Measurements from ENCODE around the gene DEF6. TPM values are rescaled to one million over a fixed set of nuclear protein-coding genes. Genes with fewer than 3 reads are reported as not detected.

The DEF6 gene
- total and polyA plus RNA-seq, 2 of the 13 experiments (the other 11 are each of a cell fraction or from before 2014, with no cell fraction given): 5.2 to 10.0 TPM

- TF ChIP-seq BHLHE40 (IDR thresholded peaks at IDR 0.05; ENCODE audit: low read length) (peak; percentile 28; the same call in 1 of the 2 replicates), SNAI1 (CRISPR knock-in tag; IDR thresholded peaks at IDR 0.05; ENCODE audit: borderline replicate concordance) (peak; percentile 80; the same call in 1 of the 2 replicates), ZNF292 (CRISPR knock-in tag; IDR thresholded peaks at IDR 0.05; ENCODE audit: borderline replicate concordance, low read depth) (peak; percentile 89), SCMH1 (CRISPR knock-in tag; IDR thresholded peaks at IDR 0.05; ENCODE audit: borderline replicate concordance) (no peak), KLF15 (CRISPR knock-in tag; IDR thresholded peaks at IDR 0.05; ENCODE audit: borderline replicate concordance) (peak; percentile 90), TEAD3 (CRISPR knock-in tag; optimal IDR thresholded peaks at IDR 0.05; ENCODE audit: borderline replicate concordance) (peak; percentile 81), ZKSCAN1 (IDR thresholded peaks at IDR 0.05; ENCODE audit: low read length) (0 out of 2 replicates have a peak, but pooled peaks have one; percentile 70), SMARCC2 (IDR thresholded peaks at IDR 0.05) (no peak), ZNF362 (CRISPR knock-in tag; IDR thresholded peaks at IDR 0.05; ENCODE audit: borderline replicate concordance) (peak; percentile 77; the same call in 1 of the 2 replicates), TMF1 (CRISPR knock-in tag; IDR thresholded peaks at IDR 0.05; ENCODE audit: low read depth) (peak; percentile 90; the same call in 1 of the 2 replicates), ZIK1 (CRISPR knock-in tag; IDR thresholded peaks at IDR 0.05; ENCODE audit: borderline replicate concordance, low read depth) (peak; percentile 71; the same call in 1 of the 2 replicates), EEA1 (CRISPR knock-in tag; IDR thresholded peaks at IDR 0.05; ENCODE audit: borderline replicate concordance) (no peak), POLR2A (IDR thresholded peaks at IDR 0.05; ENCODE audit: insufficient read depth in 1 of 2, low read depth in 2 of 2, low read length in 2 of 2) (peak; percentile 64 to 74), KDM4B (CRISPR knock-in tag; IDR thresholded peaks at IDR 0.05) (0 out of 2 replicates have a peak, but pooled peaks have one; percentile 78), MYC (CRISPR knock-in tag; IDR thresholded peaks at IDR 0.05; ENCODE audit: borderline replicate concordance) (peak; percentile 87), DNMT1 (CRISPR knock-in tag; IDR thresholded peaks at IDR 0.05) (no peak; the same call in none of the 2 replicates), ATRX (CRISPR knock-in tag; IDR thresholded peaks at IDR 0.05; ENCODE audit: borderline replicate concordance) (no peak), PHF5A (CRISPR knock-in tag; IDR thresholded peaks at IDR 0.05; ENCODE audit: low read depth, unreplicated experiment) (peak; percentile 43), KAT8 (CRISPR knock-in tag; IDR thresholded peaks at IDR 0.05) (peak; percentile 87), ZNF704 (CRISPR knock-in tag; IDR thresholded peaks at IDR 0.05; ENCODE audit: borderline replicate concordance) (0 out of 2 replicates have a peak, but pooled peaks have one; percentile 78), KMT2B (CRISPR knock-in tag; IDR thresholded peaks at IDR 0.05) (peak; percentile 52; the same call in 1 of the 2 replicates), DNMT3B (CRISPR knock-in tag; conservative IDR thresholded peaks at IDR 0.05) (peak; percentile 93; the same call in 1 of the 2 replicates), ZNF224 (CRISPR knock-in tag; IDR thresholded peaks at IDR 0.05) (peak; percentile 84; the same call in 1 of the 2 replicates), ZNF577 (CRISPR knock-in tag; IDR thresholded peaks at IDR 0.05; ENCODE audit: borderline replicate concordance, low read depth) (0 out of 2 replicates have a peak, but pooled peaks have one; percentile 22), ZBTB44 (CRISPR knock-in tag; IDR thresholded peaks at IDR 0.05) (peak; percentile 19; the same call in 1 of the 2 replicates)
Measured at GRCh38 chr6:35297601-35298481, at the start of gene DEF6 (continued).

Data from HepG2 (cell line).